Duodenal mucosa (tissue), 2 donors: ENCODE measurements around the gene TFE3.
A peak's percentile ranks its signal among the peaks of the same experiment; 100 is the strongest.

Experiments
- H3K27ac ChIP-seq: one replicate; pipeline ENCODE4 v1.7.0; 2013; ENCODE audit warnings: low read depth, low read length
- H3K27me3 ChIP-seq, 2 donors: one replicate each; pipeline ENCODE4 v1.7.0; 2013; ENCODE audit warnings: low read length in 2 of 2, control low read depth in 1 of 2; ENCODE audit not compliant: insufficient read depth in 2 of 2, control insufficient read depth in 1 of 2
- H3K36me3 ChIP-seq, 2 donors: one replicate each; pipeline ENCODE4 v1.7.0; 2013; ENCODE audit warnings: low read length in 2 of 2, control low read depth in 1 of 2; ENCODE audit not compliant: insufficient read depth in 2 of 2, control insufficient read depth in 1 of 2
- H3K4me1 ChIP-seq, 2 donors: one replicate each; pipeline ENCODE4 v1.7.0; 2013; ENCODE audit warnings: low read length in 2 of 2, control low read depth in 1 of 2; ENCODE audit not compliant: insufficient read depth in 2 of 2, control insufficient read depth in 1 of 2
- H3K4me3 ChIP-seq, 2 donors: one replicate each; pipeline ENCODE4 v1.7.0; 2013; ENCODE audit warnings: low read length in 2 of 2, low read depth in 1 of 2
- H3K9ac ChIP-seq, 2 donors: one replicate each; pipeline ENCODE4 v1.7.0; 2013; ENCODE audit warnings: low read length in 2 of 2, low read depth in 1 of 2
- H3K9me3 ChIP-seq, 2 donors: one replicate each; pipeline ENCODE4 v1.7.0; 2013; ENCODE audit warnings: low read length in 2 of 2, control low read depth in 1 of 2; ENCODE audit not compliant: control insufficient read depth in 1 of 2

Gene TFE3

GRCh38 chrX:49041744-49042580 is 1.2 kb downstream of the TFE3 start:
- H3K9ac ChIP-seq = peak overlapping the region; percentile 81 to 82
- no peaks in the 10 kb centered on the region for H3K9me3 ChIP-seq
- peaks cover 3 to 22% of the 10 kb centered on the region in 2 donors for H3K36me3 ChIP-seq
- no peaks in the 10 kb centered on the region for H3K27me3 ChIP-seq
- peak overlapping the region; percentile 89 for H3K27ac ChIP-seq
- peak overlapping the region; percentile 75 to 77 for H3K4me3 ChIP-seq
- peaks cover 9 to 20% of the 10 kb centered on the region in 2 donors for H3K4me1 ChIP-seq

GRCh38 chrX:49040376-49040955 is 2.7 kb downstream of the TFE3 start:
- peak overlapping the region; percentile 44 for H3K27ac ChIP-seq
- H3K9me3 ChIP-seq = no peaks in the 10 kb centered on the region
- no peaks in the 10 kb centered on the region for H3K27me3 ChIP-seq
- H3K36me3 ChIP-seq = peaks cover 3 to 24% of the 10 kb centered on the region in 2 donors
- peak overlapping the region in 1 of 2 donors; percentile 32 for H3K4me3 ChIP-seq
- peak overlapping the region in 1 of 2 donors; percentile 10 for H3K9ac ChIP-seq
- peaks cover 9 to 20% of the 10 kb centered on the region in 2 donors for H3K4me1 ChIP-seq

GRCh38 chrX:49039598-49040375 is 3.4 kb downstream of the TFE3 start:
- H3K4me1 ChIP-seq = peaks cover 9 to 20% of the 10 kb centered on the region in 2 donors
- H3K36me3 ChIP-seq = peaks cover 3 to 24% of the 10 kb centered on the region in 2 donors
- H3K27me3 ChIP-seq = no peaks in the 10 kb centered on the region
- no peaks in the 10 kb centered on the region for H3K9me3 ChIP-seq
- H3K27ac ChIP-seq = peak overlapping the region; percentile 44
- H3K9ac ChIP-seq = peak overlapping the region in 1 of 2 donors; percentile 25
- peak overlapping the region in 1 of 2 donors; percentile 32 for H3K4me3 ChIP-seq

- Histone ChIP-seq H3K27ac (no peak overlapping the region), H3K9ac (no peak overlapping the region), H3K4me1 (peaks cover 6 to 20% of the 10 kb centered on the region in 2 donors), H3K36me3 (peaks cover 3 to 42% of the 10 kb centered on the region in 2 donors), H3K27me3 (no peaks in the 10 kb centered on the region), H3K4me3 (no peak overlapping the region), H3K9me3 (no peaks in the 10 kb centered on the region)
Measured at GRCh38 chrX:49037883-49038475, 5.2 kb downstream of the TFE3 start.

GRCh38 chrX:49030283-49030682 is 12.9 kb downstream of the TFE3 start:
- Histone ChIP-seq H3K9me3 (no peaks in the 10 kb centered on the region), H3K4me3 (no peak overlapping the region), H3K36me3 (peaks cover 0 to 28% of the 10 kb centered on the region in 2 donors), H3K9ac (no peak overlapping the region), H3K27me3 (no peaks in the 10 kb centered on the region), H3K27ac (peak overlapping the region; percentile 25), H3K4me1 (no peaks in the 10 kb centered on the region)

- Histone ChIP-seq H3K9me3 (no peaks in the 10 kb centered on the region), H3K4me1 (no peaks in the 10 kb centered on the region), H3K4me3 (no peak overlapping the region), H3K36me3 (peaks cover 0 to 28% of the 10 kb centered on the region in 2 donors), H3K27ac (peak overlapping the region; percentile 25), H3K9ac (no peak overlapping the region), H3K27me3 (no peaks in the 10 kb centered on the region)
Measured at GRCh38 chrX:49029876-49030275, 13.3 kb downstream of the TFE3 start.

- Histone ChIP-seq H3K27me3 (no peaks in the 10 kb centered on the region), H3K9me3 (no peaks in the 10 kb centered on the region), H3K36me3 (no peaks in the 10 kb centered on the region), H3K4me1 (no peaks in the 10 kb centered on the region), H3K9ac (no peak overlapping the region), H3K4me3 (no peak overlapping the region), H3K27ac (no peak overlapping the region)
Measured at GRCh38 chrX:49019599-49020249, 23.4 kb downstream of the TFE3 start.

GRCh38 chrX:49019050-49019449 is 24.1 kb downstream of the TFE3 start:
- Histone ChIP-seq H3K36me3 (no peaks in the 10 kb centered on the region), H3K9me3 (no peaks in the 10 kb centered on the region), H3K4me1 (no peaks in the 10 kb centered on the region), H3K4me3 (no peak overlapping the region), H3K9ac (no peak overlapping the region), H3K27me3 (no peaks in the 10 kb centered on the region), H3K27ac (no peak overlapping the region)

GRCh38 chrX:49003696-49004095 is 39.5 kb downstream of the TFE3 start:
- Histone ChIP-seq H3K36me3 (peaks cover under 1 to 9% of the 10 kb centered on the region in 2 donors), H3K9ac (no peak overlapping the region), H3K27me3 (no peaks in the 10 kb centered on the region), H3K4me3 (no peak overlapping the region), H3K9me3 (no peaks in the 10 kb centered on the region), H3K27ac (no peak overlapping the region), H3K4me1 (peaks cover 0 to 7% of the 10 kb centered on the region in 2 donors)
